Common myeloid progenitor, CD34-positive (primary cell): ENCODE measurements around the gene SUSD1.

Experiments used
- CTCF ChIA-PET: fragments of 350-600 bp; sonication (Branson Sonifier 250); formaldehyde crosslinking; loops from one replicate; lab custom pipeline; 2021; ENCODE audit warnings: antibody characterized with exemption; lab: Charles Lee
- POLR2A ChIA-PET: fragments of 350-600 bp; sonication (Branson Sonifier 250); formaldehyde crosslinking; loops from one replicate; lab custom pipeline; 2021; ENCODE audit warnings: antibody characterized with exemption; lab: Charles Lee
- DNase-seq, 3 donors: peaks; one replicate each; pipeline versions ENCODE4 v3.0.0 to v3.0.0-alpha.2; 2013
- H3K27ac ChIP-seq, 2 experiments: 1 replicate in 1 of 2; 2 replicates in 1 of 2; pipeline ENCODE4 v1.7.0; 2013; ENCODE audit warnings: inconsistent platforms in 2 of 2, low read length in 2 of 2, mild to moderate bottlenecking in 2 of 2, low read depth in 1 of 2, moderate library complexity in 1 of 2; ENCODE audit not compliant: severe bottlenecking in 2 of 2, insufficient read depth in 1 of 2, poor library complexity in 1 of 2
- H3K27me3 ChIP-seq, 5 experiments: replicated peaks in 2 of 5; 1 replicate in 3 of 5; 2 replicates in 2 of 5; pipeline versions ENCODE4 v1.6.1 to v1.7.0; 2013; ENCODE audit warnings: low read length in 4 of 5, mild to moderate bottlenecking in 2 of 5, moderate library complexity in 2 of 5, inconsistent platforms in 1 of 5; ENCODE audit not compliant: insufficient read depth in 5 of 5, control insufficient read depth in 4 of 5
- H3K36me3 ChIP-seq, 4 experiments: 1 replicate in 2 of 4; 2 replicates in 2 of 4; pipeline versions ENCODE4 v1.6.1 to v1.7.0; 2013; ENCODE audit warnings: low read length in 3 of 4, control low read depth in 1 of 4, mild to moderate bottlenecking in 1 of 4; ENCODE audit not compliant: control insufficient read depth in 4 of 4, insufficient read depth in 4 of 4
- H3K4me1 ChIP-seq, 4 experiments: 1 replicate in 3 of 4; 2 replicates in 1 of 4; pipeline versions ENCODE4 v1.6.1 to v1.7.1; 2013; ENCODE audit warnings: low read length in 3 of 4, mild to moderate bottlenecking in 3 of 4, control low read depth in 1 of 4, inconsistent platforms in 1 of 4, moderate library complexity in 1 of 4; ENCODE audit not compliant: control insufficient read depth in 4 of 4, insufficient read depth in 4 of 4; ENCODE audit errors: control extremely low read depth in 1 of 4
- H3K4me3 ChIP-seq, 7 experiments: 1 replicate in 4 of 7; 2 replicates in 3 of 7; pipeline versions ENCODE4 v1.5.1 to v1.7.0; 2013; ENCODE audit warnings: mild to moderate bottlenecking in 7 of 7, low read length in 6 of 7, moderate library complexity in 6 of 7, inconsistent platforms in 2 of 7, low read depth in 2 of 7, control low read depth in 1 of 7; ENCODE audit not compliant: insufficient read depth in 4 of 7, control insufficient read depth in 1 of 7; ENCODE audit errors: extremely low read depth in 1 of 7
- H3K9me3 ChIP-seq, 5 experiments: 1 replicate in 4 of 5; 2 replicates in 1 of 5; pipeline versions ENCODE4 v1.6.1 to v1.7.1; 2013; ENCODE audit warnings: low read length in 4 of 5, mild to moderate bottlenecking in 2 of 5, inconsistent platforms in 1 of 5, low read depth in 1 of 5, moderate library complexity in 1 of 5; ENCODE audit not compliant: control insufficient read depth in 4 of 5, insufficient read depth in 2 of 5; ENCODE audit errors: control extremely low read depth in 1 of 5
- whole genome bisulfite sequencing: methylation state at CpG from one replicate; pipeline ENCODE4 v1.1.5; 2013; ENCODE audit not compliant: insufficient coverage; 5-methylcytosine and 5-hydroxymethylcytosine counted together

Gene SUSD1

GRCh38 chr9:112157961-112158360 is 17.1 kb downstream of the SUSD1 start:
- ChIA-PET CTCF (no interaction called here), POLR2A (interaction anchor here (1.2 kb wide), 1 partner anchor 17 kb away, joined by 4 read pairs; the partner anchor contains the start of gene SUSD1)
- 96% methylated on average over 5 of the region's 5 CpGs for WGBS

GRCh38 chr9:112157087-112157486 is 18.0 kb downstream of the SUSD1 start:
- no peaks in the 10 kb centered on the region for H3K9me3 ChIP-seq
- no peaks in the 10 kb centered on the region for H3K27me3 ChIP-seq
- H3K27ac ChIP-seq = no peak overlapping the region
- CTCF ChIA-PET = interaction anchor here (1.1 kb wide), 1 partner anchor 57 kb away, joined by 3 read pairs; no protein-coding TSS in a partner anchor
- H3K4me1 ChIP-seq = peaks cover 0 to 3% (median 1%) of the 10 kb centered on the region in 4 experiments
- DNase-seq = no peak
- H3K36me3 ChIP-seq = peaks cover 7 to 11% (median 8%) of the 10 kb centered on the region in 4 experiments
- POLR2A ChIA-PET = interaction anchor here (1.2 kb wide), 1 partner anchor 24 kb away, joined by 3 read pairs; no protein-coding TSS in a partner anchor
- 100% methylated on average over 1 of the region's 1 CpG for WGBS
- H3K4me3 ChIP-seq = no peak overlapping the region

More at GRCh38 chr9:112157961-112158360, 17.1 kb downstream of the SUSD1 start:
- H3K4me1 ChIP-seq = peaks cover 6 to 11% (median 9%) of the 10 kb centered on the region in 4 experiments
- peaks cover 5 to 11% (median 8%) of the 10 kb centered on the region in 4 experiments for H3K36me3 ChIP-seq
- no peak overlapping the region for H3K4me3 ChIP-seq
- no peak for DNase-seq
- H3K9me3 ChIP-seq = no peaks in the 10 kb centered on the region
- H3K27me3 ChIP-seq = no peaks in the 10 kb centered on the region
- H3K27ac ChIP-seq = no peak overlapping the region

DNA sequence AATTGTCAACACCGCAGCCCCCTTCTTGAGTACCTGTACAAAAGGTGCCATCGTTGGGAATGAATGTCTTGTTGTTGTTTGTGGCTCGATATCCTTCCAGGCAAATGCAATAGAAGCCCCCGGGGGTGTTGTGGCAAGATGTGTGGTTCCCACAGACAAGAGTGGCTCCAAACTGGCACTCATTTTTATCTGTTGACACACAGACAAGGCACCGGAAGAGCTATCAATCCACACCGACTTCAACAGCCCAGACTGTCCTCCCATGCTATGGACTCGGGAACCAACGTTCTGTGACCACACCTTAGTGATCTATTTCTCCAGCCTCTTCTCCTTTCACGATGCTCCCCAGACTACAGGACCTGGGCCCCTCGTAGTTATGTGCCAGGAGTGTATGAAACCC is 25.9 kb downstream of the SUSD1 start:
- Histone ChIP-seq H3K27ac (no peak overlapping the region), H3K36me3 (peaks cover 8 to 34% (median 20%) of the 10 kb centered on the region in 4 experiments), H3K9me3 (no peaks in the 10 kb centered on the region), H3K4me1 (no peaks in the 10 kb centered on the region), H3K27me3 (no peaks in the 10 kb centered on the region), H3K4me3 (no peak overlapping the region)
- DNase-seq = peak in 2 of 3 donors; percentile 8 to 49
- CTCF ChIA-PET = interaction anchor here (0.6 to 1.2 kb wide), 2 partner anchors 26 to 76 kb away, joined by 3 to 4 read pairs; no protein-coding TSS in a partner anchor
- POLR2A ChIA-PET = interaction anchor here (0.6 kb wide), 1 partner anchor 293 kb away, joined by 3 read pairs; no protein-coding TSS in a partner anchor
- 95% methylated on average over 8 of the region's 10 CpGs for WGBS

- WGBS = 100% methylated on average over 1 of the region's 1 CpG
- peaks cover 14 to 46% (median 25%) of the 10 kb centered on the region in 4 experiments for H3K36me3 ChIP-seq
- H3K4me3 ChIP-seq = no peak overlapping the region
- ChIA-PET CTCF (interaction anchor here (1.4 to 1.6 kb wide), 2 partner anchors 10 to 216 kb away, joined by 3 to 6 read pairs; no protein-coding TSS in a partner anchor), POLR2A (no interaction called here)
- H3K27ac ChIP-seq = no peak overlapping the region
- DNase-seq = no peak
- H3K4me1 ChIP-seq = no peaks in the 10 kb centered on the region
- H3K9me3 ChIP-seq = no peaks in the 10 kb centered on the region
- no peaks in the 10 kb centered on the region for H3K27me3 ChIP-seq
Observed at GRCh38 chr9:112145886-112146285, 29.2 kb downstream of the SUSD1 start.

- no peak overlapping the region for H3K4me3 ChIP-seq
- no peak overlapping the region for H3K27ac ChIP-seq
- no CpG with 5 or more reads among the region's 2 CpGs for WGBS
- no peaks in the 10 kb centered on the region for H3K4me1 ChIP-seq
- ChIA-PET CTCF (interaction anchor here (1.4 kb wide), 1 partner anchor 217 kb away, joined by 3 read pairs; no protein-coding TSS in a partner anchor), POLR2A (interaction anchor here (0.6 kb wide), 1 partner anchor 10 kb away, joined by 6 read pairs; no protein-coding TSS in a partner anchor)
- no peak for DNase-seq
- H3K36me3 ChIP-seq = peaks cover 9 to 45% (median 28%) of the 10 kb centered on the region in 4 experiments
- H3K9me3 ChIP-seq = no peaks in the 10 kb centered on the region
- H3K27me3 ChIP-seq = no peaks in the 10 kb centered on the region
Observed at GRCh38 chr9:112144807-112145206, 30.3 kb downstream of the SUSD1 start.

GRCh38 chr9:112142420-112142819 is 32.7 kb downstream of the SUSD1 start:
- ChIA-PET CTCF (interaction anchor here (1.1 kb wide), 1 partner anchor 10 kb away, joined by 3 read pairs; no protein-coding TSS in a partner anchor), POLR2A (no interaction called here)
- DNase-seq = no peak
- H3K4me3 ChIP-seq = no peak overlapping the region
- H3K4me1 ChIP-seq = no peaks in the 10 kb centered on the region
- whole genome bisulfite sequencing = 100% methylated on average over 3 of the region's 3 CpGs
- peaks cover 7 to 32% (median 22%) of the 10 kb centered on the region in 4 experiments for H3K36me3 ChIP-seq
- no peaks in the 10 kb centered on the region for H3K9me3 ChIP-seq
- no peak overlapping the region for H3K27ac ChIP-seq
- H3K27me3 ChIP-seq = no peaks in the 10 kb centered on the region

DNA sequence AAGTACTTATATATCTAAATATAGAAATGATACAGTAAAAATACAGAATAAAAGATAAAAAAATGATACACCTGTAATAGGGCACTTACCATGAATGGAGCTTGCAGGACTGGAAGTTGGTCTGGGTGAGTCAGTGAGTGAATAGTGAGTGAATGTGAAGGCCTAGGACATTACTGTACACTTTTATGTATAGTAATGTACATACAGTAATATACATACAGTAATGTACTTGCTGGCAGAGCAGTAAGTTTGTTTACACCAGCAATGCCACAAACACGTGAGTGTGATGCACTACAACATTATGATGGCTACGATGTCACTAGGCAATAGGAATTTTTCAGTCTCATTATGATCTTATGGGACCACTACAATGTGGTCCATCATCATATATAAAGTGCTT is 34.2 kb downstream of the SUSD1 start:
- DNase-seq = no peak
- POLR2A ChIA-PET = no interaction called here
- H3K27me3 ChIP-seq = no peaks in the 10 kb centered on the region
- CTCF ChIA-PET = no interaction called here
- no peaks in the 10 kb centered on the region for H3K4me1 ChIP-seq
- no peaks in the 10 kb centered on the region for H3K9me3 ChIP-seq
- H3K4me3 ChIP-seq = no peak overlapping the region
- no CpG with 5 or more reads among the region's 2 CpGs for WGBS
- H3K36me3 ChIP-seq = peaks cover 9 to 35% (median 20%) of the 10 kb centered on the region in 4 experiments
- no peak overlapping the region for H3K27ac ChIP-seq
